ENCODE measurements around the gene POLR2A.

POLR2A gene

GRCh38 chr17:7483255-7484066 lies 705 bp upstream of the POLR2A start:
- no peaks in the 10 kb centered on the region for H3K9me3 ChIP-seq (replicated peaks; ENCODE audit: low read length)
- peak overlapping the region; percentile 99 for H3K4me2 ChIP-seq (ENCODE audit: low read length)
- peaks cover 3% of the 10 kb centered on the region for H3K36me3 ChIP-seq (ENCODE audit: insufficient read depth, low read length)
- H3K9ac ChIP-seq (ENCODE audit: low read depth, low read length) = peak overlapping the region; percentile 98
- peak overlapping the region; percentile 84 for H3K4me3 ChIP-seq (ENCODE audit: low read length)
- H3K4me1 ChIP-seq (ENCODE audit: control insufficient read depth, insufficient read depth, low read length) = peaks cover 42% of the 10 kb centered on the region
- no peaks in the 10 kb centered on the region for H3K27me3 ChIP-seq (ENCODE audit: control insufficient read depth, insufficient read depth, low read length)

GRCh38 chr17:7484919-7485377 lies 782 bp downstream of the POLR2A start:
- H3K4me1 ChIP-seq (ENCODE audit: control insufficient read depth, insufficient read depth, low read length) = peaks cover 44% of the 10 kb centered on the region

GRCh38 chr17:7486181-7486580 lies 2.0 kb downstream of the POLR2A start:
- Histone ChIP-seq H3K36me3 (ENCODE audit: insufficient read depth, low read length) (peaks cover 16% of the 10 kb centered on the region), H3K27me3 (ENCODE audit: control insufficient read depth, insufficient read depth, low read length) (no peaks in the 10 kb centered on the region), H3K4me1 (ENCODE audit: control insufficient read depth, insufficient read depth, low read length) (peaks cover 40% of the 10 kb centered on the region), H3K9me3 (replicated peaks; ENCODE audit: low read length) (no peaks in the 10 kb centered on the region), H3K9ac (ENCODE audit: low read depth, low read length) (peak overlapping the region; percentile 49), H3K4me2 (ENCODE audit: low read length) (peak overlapping the region; percentile 99), H3K4me3 (ENCODE audit: low read length) (peak overlapping the region; percentile 84)

More at GRCh38 chr17:7484919-7485377, 782 bp downstream of the POLR2A start:
- peak overlapping the region; percentile 84 for H3K4me3 ChIP-seq (ENCODE audit: low read length)
- peak overlapping the region; percentile 98 for H3K9ac ChIP-seq (ENCODE audit: low read depth, low read length)
- H3K9me3 ChIP-seq (replicated peaks; ENCODE audit: low read length) = no peaks in the 10 kb centered on the region
- no peaks in the 10 kb centered on the region for H3K27me3 ChIP-seq (ENCODE audit: control insufficient read depth, insufficient read depth, low read length)
- H3K4me2 ChIP-seq (ENCODE audit: low read length) = peak overlapping the region; percentile 99
- peaks cover 9% of the 10 kb centered on the region for H3K36me3 ChIP-seq (ENCODE audit: insufficient read depth, low read length)

GRCh38 chr17:7490144-7490543 lies 6.0 kb downstream of the POLR2A start:
- Histone ChIP-seq H3K4me3 (ENCODE audit: low read length) (no peak overlapping the region), H3K4me2 (ENCODE audit: low read length) (no peak overlapping the region), H3K9ac (ENCODE audit: low read depth, low read length) (no peak overlapping the region), H3K9me3 (replicated peaks; ENCODE audit: low read length) (no peaks in the 10 kb centered on the region), H3K27me3 (ENCODE audit: control insufficient read depth, insufficient read depth, low read length) (no peaks in the 10 kb centered on the region), H3K4me1 (ENCODE audit: control insufficient read depth, insufficient read depth, low read length) (peaks cover 38% of the 10 kb centered on the region), H3K36me3 (ENCODE audit: insufficient read depth, low read length) (peaks cover 31% of the 10 kb centered on the region)

- Histone ChIP-seq H3K4me1 (ENCODE audit: control insufficient read depth, insufficient read depth, low read length) (peaks cover 28% of the 10 kb centered on the region), H3K36me3 (ENCODE audit: insufficient read depth, low read length) (peaks cover 40% of the 10 kb centered on the region), H3K9me3 (replicated peaks; ENCODE audit: low read length) (no peaks in the 10 kb centered on the region), H3K4me2 (ENCODE audit: low read length) (no peak overlapping the region), H3K9ac (ENCODE audit: low read depth, low read length) (no peak overlapping the region), H3K4me3 (ENCODE audit: low read length) (no peak overlapping the region), H3K27me3 (ENCODE audit: control insufficient read depth, insufficient read depth, low read length) (no peaks in the 10 kb centered on the region)
Observed at GRCh38 chr17:7491583-7491982, 7.4 kb downstream of the POLR2A start.

- no peaks in the 10 kb centered on the region for H3K9me3 ChIP-seq (replicated peaks; ENCODE audit: low read length)
- H3K36me3 ChIP-seq (ENCODE audit: insufficient read depth, low read length) = peaks cover 61% of the 10 kb centered on the region
- no peak overlapping the region for H3K4me2 ChIP-seq (ENCODE audit: low read length)
- H3K4me3 ChIP-seq (ENCODE audit: low read length) = no peak overlapping the region
- no peaks in the 10 kb centered on the region for H3K27me3 ChIP-seq (ENCODE audit: control insufficient read depth, insufficient read depth, low read length)
- H3K9ac ChIP-seq (ENCODE audit: low read depth, low read length) = no peak overlapping the region
- peaks cover 11% of the 10 kb centered on the region for H3K4me1 ChIP-seq (ENCODE audit: control insufficient read depth, insufficient read depth, low read length)
Observed at GRCh38 chr17:7493941-7494340, 9.8 kb downstream of the POLR2A start.

- Histone ChIP-seq H3K27me3 (ENCODE audit: control insufficient read depth, insufficient read depth, low read length) (no peaks in the 10 kb centered on the region), H3K36me3 (ENCODE audit: insufficient read depth, low read length) (peaks cover 66% of the 10 kb centered on the region), H3K4me3 (ENCODE audit: low read length) (no peak overlapping the region), H3K4me2 (ENCODE audit: low read length) (no peak overlapping the region), H3K9me3 (replicated peaks; ENCODE audit: low read length) (no peaks in the 10 kb centered on the region), H3K9ac (ENCODE audit: low read depth, low read length) (no peak overlapping the region), H3K4me1 (ENCODE audit: control insufficient read depth, insufficient read depth, low read length) (peaks cover 7% of the 10 kb centered on the region)
Observed at GRCh38 chr17:7495906-7496434, 11.8 kb downstream of the POLR2A start.

GRCh38 chr17:7496470-7497183 lies 12.5 kb downstream of the POLR2A start:
- Histone ChIP-seq H3K4me3 (ENCODE audit: low read length) (no peak overlapping the region), H3K9me3 (replicated peaks; ENCODE audit: low read length) (no peaks in the 10 kb centered on the region), H3K9ac (ENCODE audit: low read depth, low read length) (no peak overlapping the region), H3K4me2 (ENCODE audit: low read length) (no peak overlapping the region), H3K36me3 (ENCODE audit: insufficient read depth, low read length) (peaks cover 70% of the 10 kb centered on the region), H3K4me1 (ENCODE audit: control insufficient read depth, insufficient read depth, low read length) (peaks cover 4% of the 10 kb centered on the region), H3K27me3 (ENCODE audit: control insufficient read depth, insufficient read depth, low read length) (no peaks in the 10 kb centered on the region)

- Histone ChIP-seq H3K4me1 (ENCODE audit: control insufficient read depth, insufficient read depth, low read length) (no peaks in the 10 kb centered on the region), H3K9me3 (replicated peaks; ENCODE audit: low read length) (no peaks in the 10 kb centered on the region), H3K4me2 (ENCODE audit: low read length) (no peak overlapping the region), H3K4me3 (ENCODE audit: low read length) (no peak overlapping the region), H3K27me3 (ENCODE audit: control insufficient read depth, insufficient read depth, low read length) (no peaks in the 10 kb centered on the region), H3K36me3 (ENCODE audit: insufficient read depth, low read length) (peaks cover 73% of the 10 kb centered on the region), H3K9ac (ENCODE audit: low read depth, low read length) (no peak overlapping the region)
Observed at GRCh38 chr17:7497228-7497627, 13.1 kb downstream of the POLR2A start.

- Histone ChIP-seq H3K4me3 (ENCODE audit: low read length) (no peak overlapping the region), H3K4me2 (ENCODE audit: low read length) (no peak overlapping the region), H3K9ac (ENCODE audit: low read depth, low read length) (no peak overlapping the region), H3K36me3 (ENCODE audit: insufficient read depth, low read length) (peaks cover 76% of the 10 kb centered on the region), H3K9me3 (replicated peaks; ENCODE audit: low read length) (no peaks in the 10 kb centered on the region), H3K27me3 (ENCODE audit: control insufficient read depth, insufficient read depth, low read length) (no peaks in the 10 kb centered on the region), H3K4me1 (ENCODE audit: control insufficient read depth, insufficient read depth, low read length) (no peaks in the 10 kb centered on the region)
Observed at GRCh38 chr17:7497636-7498035, 13.5 kb downstream of the POLR2A start.

GRCh38 chr17:7499161-7499560 lies 15.0 kb downstream of the POLR2A start:
- no peak overlapping the region for H3K4me2 ChIP-seq (ENCODE audit: low read length)
- H3K9ac ChIP-seq (ENCODE audit: low read depth, low read length) = no peak overlapping the region
- H3K4me3 ChIP-seq (ENCODE audit: low read length) = no peak overlapping the region
- H3K9me3 ChIP-seq (replicated peaks; ENCODE audit: low read length) = no peaks in the 10 kb centered on the region
- H3K4me1 ChIP-seq (ENCODE audit: control insufficient read depth, insufficient read depth, low read length) = no peaks in the 10 kb centered on the region
- no peaks in the 10 kb centered on the region for H3K27me3 ChIP-seq (ENCODE audit: control insufficient read depth, insufficient read depth, low read length)
- peaks cover 83% of the 10 kb centered on the region for H3K36me3 ChIP-seq (ENCODE audit: insufficient read depth, low read length)

Data from skeletal muscle satellite cell (primary cell).